HG02970 (cell line): Measurements from ENCODE around the gene OBSL1.

Experiments used
- ATAC-seq: cut with Tn5 transposase; IDR thresholded peaks from one replicate; pipeline ENCODE4 v1.9.1; 2021; ENCODE audit warnings: mild to moderate bottlenecking, moderate library complexity, moderate number of reproducible peaks; ENCODE audit not compliant: unreplicated experiment, low FRiP score

Gene OBSL1

GRCh38 chr2:219552382-219553167, 18.8 kb downstream of the OBSL1 start:
- ATAC-seq = peak; percentile 64

- ATAC-seq = no peak
Measured at GRCh38 chr2:219551441-219552381, 19.6 kb downstream of the OBSL1 start.

- ATAC-seq = no peak
Measured at GRCh38 chr2:219549619-219550018, 21.7 kb downstream of the OBSL1 start.

GRCh38 chr2:219548990-219549389, 22.3 kb downstream of the OBSL1 start:
- no peak for ATAC-seq

- ATAC-seq = no peak
Measured at GRCh38 chr2:219547621-219548020, 23.7 kb downstream of the OBSL1 start.

GRCh38 chr2:219545943-219546352, 25.4 kb downstream of the OBSL1 start:
- no peak for ATAC-seq

GRCh38 chr2:219545295-219545942, 25.9 kb downstream of the OBSL1 start:
- no peak for ATAC-seq

GRCh38 chr2:219544567-219544966, 26.8 kb downstream of the OBSL1 start:
- no peak for ATAC-seq

GRCh38 chr2:219543596-219544358, 27.6 kb downstream of the OBSL1 start, which contains the start of the genes CHPF and TMEM198:
CHPF (minus strand) TSS chr2:219543809; CDS start chr2:219543538, 271 bp downstream.
TMEM198 (plus strand) TSS chr2:219544028; CDS start chr2:219544728, 700 bp downstream.
- peak; percentile 80 for ATAC-seq

GRCh38 chr2:219542931-219543595, 28.3 kb downstream of the OBSL1 start:
- ATAC-seq = peak; percentile 30

- peak; percentile 36 for ATAC-seq
Measured at GRCh38 chr2:219541611-219542180, 29.6 kb downstream of the OBSL1 start.

- no peak for ATAC-seq
Measured at GRCh38 chr2:219540784-219541504, 30.4 kb downstream of the OBSL1 start.

- ATAC-seq = no peak
Measured at GRCh38 chr2:219539926-219540678, 31.2 kb downstream of the OBSL1 start.

GRCh38 chr2:219538956-219539788, 32.2 kb downstream of the OBSL1 start:
- ATAC-seq = no peak

- ATAC-seq = no peak
Measured at GRCh38 chr2:219538504-219538951, 32.8 kb downstream of the OBSL1 start.

GRCh38 chr2:219537657-219538488, 33.5 kb downstream of the OBSL1 start:
- no peak for ATAC-seq
